Measurements from ENCODE around the gene NDE1.

NDE1 gene

DNA sequence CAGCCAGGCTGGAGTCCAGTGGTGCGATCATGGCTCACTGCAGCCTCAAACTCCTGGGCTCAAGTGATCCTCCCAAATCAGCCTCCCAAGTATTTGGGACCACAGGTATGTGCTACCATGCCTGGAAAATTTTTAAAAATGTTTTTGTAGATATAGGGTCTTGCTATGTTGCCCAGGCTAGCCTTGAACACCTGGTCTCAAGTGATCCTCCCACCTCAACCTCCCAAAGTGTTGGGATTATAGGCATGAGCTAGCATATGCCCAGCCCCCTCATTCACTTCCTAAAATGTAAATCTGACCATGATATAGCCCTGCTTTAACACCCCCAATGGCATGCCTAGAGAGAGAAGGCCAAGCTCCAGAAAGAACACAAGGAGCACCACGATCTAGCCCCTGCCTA, 98.6 kb downstream of the NDE1 start:
- H3K4me3 ChIP-seq (ENCODE audit: low read length), result no peak overlapping the region
- TF ChIP-seq EZH2 (optimal IDR thresholded peaks at IDR 0.05; ENCODE audit: low read depth, low read length) (no peak), EZH2phosphoT487 (IDR thresholded peaks at IDR 0.05; ENCODE audit: low read length) (no peak)
- TF ChIP-seq, protein P1, sequence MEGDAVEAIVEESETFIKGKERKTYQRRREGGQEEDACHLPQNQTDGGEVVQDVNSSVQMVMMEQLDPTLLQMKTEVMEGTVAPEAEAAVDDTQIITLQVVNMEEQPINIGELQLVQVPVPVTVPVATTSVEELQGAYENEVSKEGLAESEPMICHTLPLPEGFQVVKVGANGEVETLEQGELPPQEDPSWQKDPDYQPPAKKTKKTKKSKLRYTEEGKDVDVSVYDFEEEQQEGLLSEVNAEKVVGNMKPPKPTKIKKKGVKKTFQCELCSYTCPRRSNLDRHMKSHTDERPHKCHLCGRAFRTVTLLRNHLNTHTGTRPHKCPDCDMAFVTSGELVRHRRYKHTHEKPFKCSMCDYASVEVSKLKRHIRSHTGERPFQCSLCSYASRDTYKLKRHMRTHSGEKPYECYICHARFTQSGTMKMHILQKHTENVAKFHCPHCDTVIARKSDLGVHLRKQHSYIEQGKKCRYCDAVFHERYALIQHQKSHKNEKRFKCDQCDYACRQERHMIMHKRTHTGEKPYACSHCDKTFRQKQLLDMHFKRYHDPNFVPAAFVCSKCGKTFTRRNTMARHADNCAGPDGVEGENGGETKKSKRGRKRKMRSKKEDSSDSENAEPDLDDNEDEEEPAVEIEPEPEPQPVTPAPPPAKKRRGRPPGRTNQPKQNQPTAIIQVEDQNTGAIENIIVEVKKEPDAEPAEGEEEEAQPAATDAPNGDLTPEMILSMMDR (IDR thresholded peaks at IDR 0.05; ENCODE audit: low read length), result no peak

GRCh38 chr16:15749371-15749770, 99.3 kb downstream of the NDE1 start:
- no peaks in the 10 kb centered on the region for H3K36me3 ChIP-seq (replicated peaks; ENCODE audit: insufficient read depth, low read length)

More for the DNA sequence above, 98.6 kb downstream of the NDE1 start:
- Histone ChIP-seq H3K27ac (ENCODE audit: low read length) (no peak overlapping the region), H3K9me3 (replicated peaks; ENCODE audit: insufficient read depth, low read length) (no peaks in the 10 kb centered on the region), H3K4me1 (ENCODE audit: low read length) (no peaks in the 10 kb centered on the region), H3K79me2 (ENCODE audit: low read length) (no peaks in the 10 kb centered on the region), H3K27me3 (replicated peaks; ENCODE audit: insufficient read depth, low read length) (no peaks in the 10 kb centered on the region), H3K4me2 (ENCODE audit: low read depth, low read length) (no peak overlapping the region), H3K36me3 (replicated peaks; ENCODE audit: insufficient read depth, low read length) (no peaks in the 10 kb centered on the region), H2AFZ (ENCODE audit: low read length) (no peak overlapping the region), H3K9ac (ENCODE audit: low read length) (no peak overlapping the region), H3F3A (ENCODE audit: insufficient read depth, low read length) (no peaks in the 10 kb centered on the region), H3K9me2 (replicated peaks; ENCODE audit: insufficient read depth, low read length) (no peaks in the 10 kb centered on the region), H4K20me1 (ENCODE audit: insufficient read depth, low read length) (no peaks in the 10 kb centered on the region)
- no peak for DNase-seq

GRCh38 chr16:15749985-15750384, 99.9 kb downstream of the NDE1 start:
- H3K4me2 ChIP-seq (ENCODE audit: low read depth, low read length), result no peak overlapping the region
- no peak overlapping the region for H3K9ac ChIP-seq (ENCODE audit: low read length)
- no peaks in the 10 kb centered on the region for H3K9me3 ChIP-seq (replicated peaks; ENCODE audit: insufficient read depth, low read length)
- TF ChIP-seq, protein P1 (IDR thresholded peaks at IDR 0.05; ENCODE audit: low read length), result no peak
- TF ChIP-seq EZH2phosphoT487 (IDR thresholded peaks at IDR 0.05; ENCODE audit: low read length) (no peak), EZH2 (optimal IDR thresholded peaks at IDR 0.05; ENCODE audit: low read depth, low read length) (no peak)
- no peak for DNase-seq
- H3F3A ChIP-seq (ENCODE audit: insufficient read depth, low read length), result no peaks in the 10 kb centered on the region
- no peak overlapping the region for H2AFZ ChIP-seq (ENCODE audit: low read length)
- H3K4me1 ChIP-seq (ENCODE audit: low read length), result no peaks in the 10 kb centered on the region
- no peak overlapping the region for H3K4me3 ChIP-seq (ENCODE audit: low read length)
- no peaks in the 10 kb centered on the region for H4K20me1 ChIP-seq (ENCODE audit: insufficient read depth, low read length)
- H3K36me3 ChIP-seq (replicated peaks; ENCODE audit: insufficient read depth, low read length), result no peaks in the 10 kb centered on the region
- no peaks in the 10 kb centered on the region for H3K27me3 ChIP-seq (replicated peaks; ENCODE audit: insufficient read depth, low read length)
- no peaks in the 10 kb centered on the region for H3K79me2 ChIP-seq (ENCODE audit: low read length)
- H3K9me2 ChIP-seq (replicated peaks; ENCODE audit: insufficient read depth, low read length), result no peaks in the 10 kb centered on the region
- H3K27ac ChIP-seq (ENCODE audit: low read length), result no peak overlapping the region

More at GRCh38 chr16:15749371-15749770, 99.3 kb downstream of the NDE1 start:
- no peaks in the 10 kb centered on the region for H4K20me1 ChIP-seq (ENCODE audit: insufficient read depth, low read length)
- no peak overlapping the region for H3K27ac ChIP-seq (ENCODE audit: low read length)
- no peaks in the 10 kb centered on the region for H3F3A ChIP-seq (ENCODE audit: insufficient read depth, low read length)
- H3K27me3 ChIP-seq (replicated peaks; ENCODE audit: insufficient read depth, low read length), result no peaks in the 10 kb centered on the region
- H3K9me2 ChIP-seq (replicated peaks; ENCODE audit: insufficient read depth, low read length), result no peaks in the 10 kb centered on the region
- H3K9ac ChIP-seq (ENCODE audit: low read length), result no peak overlapping the region
- H2AFZ ChIP-seq (ENCODE audit: low read length), result no peak overlapping the region
- H3K79me2 ChIP-seq (ENCODE audit: low read length), result no peaks in the 10 kb centered on the region
- no peaks in the 10 kb centered on the region for H3K4me1 ChIP-seq (ENCODE audit: low read length)
- no peaks in the 10 kb centered on the region for H3K9me3 ChIP-seq (replicated peaks; ENCODE audit: insufficient read depth, low read length)
- TF ChIP-seq EZH2 (optimal IDR thresholded peaks at IDR 0.05; ENCODE audit: low read depth, low read length), result no peak
- TF ChIP-seq, protein P1 (IDR thresholded peaks at IDR 0.05; ENCODE audit: low read length), result no peak
- TF ChIP-seq EZH2phosphoT487 (IDR thresholded peaks at IDR 0.05; ENCODE audit: low read length), result no peak
- DNase-seq, result no peak
- no peak overlapping the region for H3K4me3 ChIP-seq (ENCODE audit: low read length)
- H3K4me2 ChIP-seq (ENCODE audit: low read depth, low read length), result no peak overlapping the region
